ENCODE measurements around the gene LRP11.

LRP11 gene

DNA sequence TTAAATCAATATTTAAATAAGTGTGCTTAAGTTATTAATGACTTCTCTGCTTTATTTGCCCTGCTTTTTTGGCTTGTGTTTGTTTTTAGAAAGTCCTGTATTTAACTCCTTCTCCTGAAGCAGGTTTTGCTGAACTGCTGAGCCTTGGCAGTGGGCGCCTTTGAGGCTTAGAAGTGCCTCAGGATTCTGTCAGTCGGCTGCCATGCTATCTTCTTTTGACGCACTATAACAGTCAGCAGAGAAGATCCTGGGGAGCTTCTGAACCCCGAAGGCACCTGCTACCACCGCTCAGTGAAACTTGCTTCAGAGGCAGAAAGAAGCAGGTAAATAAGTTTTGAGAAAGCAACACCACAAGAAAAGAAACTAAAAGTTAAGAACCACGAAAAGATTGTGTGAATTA lies 92.2 kb downstream of the LRP11 start:
- no peak for DNase-seq

DNA sequence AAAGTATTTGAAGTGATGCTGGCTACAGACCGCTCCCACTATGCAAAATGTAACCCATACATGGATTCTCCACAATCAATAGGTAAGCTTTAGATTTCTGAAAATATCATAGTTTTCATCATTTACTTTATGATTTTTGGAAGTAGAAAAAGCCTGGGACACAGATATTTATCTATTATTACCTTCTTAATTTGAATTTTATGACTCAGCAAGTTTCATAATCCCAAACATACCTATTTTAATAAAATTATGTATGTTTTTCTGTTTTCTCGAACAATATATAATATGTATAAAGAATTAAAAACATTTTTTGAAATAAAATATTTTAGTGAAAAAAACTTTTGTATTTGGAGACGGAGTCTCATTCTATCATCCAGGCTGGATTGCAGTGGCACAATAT lies 93.0 kb downstream of the LRP11 start:
- DNase-seq = no peak

DNA sequence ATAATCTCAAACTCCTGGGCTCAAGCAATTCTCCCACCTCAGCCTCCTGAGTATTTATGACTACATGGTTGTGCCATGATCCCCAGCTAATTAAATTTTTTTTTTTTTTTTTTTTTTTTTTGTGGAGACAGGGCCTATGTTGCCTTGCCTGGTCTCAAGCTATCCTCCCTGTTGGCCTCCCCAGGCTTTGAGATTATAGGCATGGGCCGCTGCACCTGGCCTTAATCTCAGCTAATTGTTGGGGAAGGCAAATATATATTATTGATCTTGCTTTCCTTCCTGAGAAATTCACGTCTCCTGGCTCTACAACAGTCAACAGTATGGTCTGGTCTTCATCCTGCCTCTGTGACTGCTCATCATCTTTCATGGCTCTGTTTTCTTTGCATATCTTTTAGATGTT lies 94.5 kb downstream of the LRP11 start:
- no peak for DNase-seq
